C1 segment of cervical spinal cord (tissue), 14 donors: ENCODE results near the gene CTSC.

Source experiments
- DNase-seq, 14 donors: peaks; one replicate each; lab custom pipeline; 2025; lab: John Stamatoyannopoulos, UW

The CTSC gene

GRCh38 chr11:88337181-88337986, at the start of gene CTSC:
Gene CTSC (minus strand): TSS chr11:88337736. CDS start chr11:88337672, 64 bp downstream.
- DNase-seq = peak in 11 of 14 donors; percentile 14 to 66 (median 47)

GRCh38 chr11:88384669-88385005, 47.1 kb upstream of the CTSC start:
- DNase-seq = no peak

DNA sequence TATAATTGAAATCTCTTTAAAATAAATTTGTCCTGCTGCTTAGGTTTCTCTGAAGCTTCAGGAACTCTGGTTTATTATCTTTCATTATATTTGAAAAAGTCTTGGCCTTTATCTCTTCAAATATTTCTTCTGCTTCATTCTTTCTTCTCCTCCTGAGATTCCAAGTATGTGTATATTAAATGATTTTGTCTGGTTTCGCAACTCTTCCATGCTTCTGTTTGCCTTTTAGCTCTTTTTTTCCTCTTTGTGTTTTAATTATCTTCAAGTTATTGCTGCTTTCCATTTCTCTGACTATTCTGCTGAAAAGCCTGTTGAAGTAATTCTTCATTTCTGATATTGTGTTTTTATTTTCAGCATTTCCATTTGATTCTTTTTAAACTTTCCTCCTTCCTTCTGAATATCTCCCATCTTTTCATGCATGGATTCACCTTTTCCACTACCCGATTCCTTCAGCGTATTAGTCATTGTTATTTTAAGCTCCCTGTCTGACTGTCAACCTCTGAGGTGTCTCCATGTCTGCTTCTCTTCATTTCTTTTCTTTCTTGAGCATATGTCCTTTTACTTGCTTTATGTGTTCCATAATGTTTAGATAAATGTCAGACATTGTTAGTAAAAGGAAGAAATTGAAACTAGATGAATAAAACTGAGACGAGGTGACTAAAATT, 46.6 kb upstream of the CTSC start:
- no peak for DNase-seq

DNA sequence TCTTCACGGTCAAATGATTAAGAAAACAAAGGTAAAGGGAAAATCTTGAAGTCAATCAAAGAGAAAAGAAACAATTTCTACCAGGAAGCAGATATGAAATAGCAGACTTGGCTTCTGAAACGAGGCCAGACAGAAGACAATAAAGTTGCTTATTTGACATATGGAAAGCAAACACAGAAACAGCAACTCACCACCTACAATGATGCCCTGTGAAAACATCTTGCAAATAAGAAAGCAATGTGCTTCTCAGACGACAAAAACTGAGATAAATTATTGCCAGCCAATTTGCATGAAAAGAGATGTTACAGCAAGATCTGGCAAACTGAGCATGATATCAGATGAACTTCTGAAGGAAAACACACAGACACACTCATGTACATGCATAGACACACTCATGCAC, 45.9 kb upstream of the CTSC start:
- DNase-seq = no peak

DNA sequence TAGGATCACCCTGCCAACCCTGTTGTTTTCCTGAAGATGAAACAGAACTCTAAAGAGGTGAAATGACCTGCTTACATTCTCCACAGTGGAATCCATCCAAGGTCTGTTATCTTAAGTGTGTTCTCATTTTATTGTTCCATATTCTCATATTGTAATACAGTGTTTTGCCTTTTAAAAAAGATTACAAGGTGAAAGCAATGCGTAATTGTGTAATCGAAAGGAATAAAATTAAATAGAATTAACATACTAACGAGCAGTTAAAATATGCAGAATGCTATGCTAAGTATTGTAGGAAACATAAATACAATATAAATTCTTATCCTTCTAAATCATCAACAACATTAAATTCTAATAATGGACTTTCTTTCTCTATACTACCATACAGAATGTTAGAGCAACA, 41.6 kb upstream of the CTSC start:
- DNase-seq = no peak

GRCh38 chr11:88378422-88379066, 41.0 kb upstream of the CTSC start:
- no peak for DNase-seq

- no peak for DNase-seq
Observed at GRCh38 chr11:88377646-88378045, 40.1 kb upstream of the CTSC start.

- no peak for DNase-seq
Observed at GRCh38 chr11:88377144-88377543, 39.6 kb upstream of the CTSC start.

DNA sequence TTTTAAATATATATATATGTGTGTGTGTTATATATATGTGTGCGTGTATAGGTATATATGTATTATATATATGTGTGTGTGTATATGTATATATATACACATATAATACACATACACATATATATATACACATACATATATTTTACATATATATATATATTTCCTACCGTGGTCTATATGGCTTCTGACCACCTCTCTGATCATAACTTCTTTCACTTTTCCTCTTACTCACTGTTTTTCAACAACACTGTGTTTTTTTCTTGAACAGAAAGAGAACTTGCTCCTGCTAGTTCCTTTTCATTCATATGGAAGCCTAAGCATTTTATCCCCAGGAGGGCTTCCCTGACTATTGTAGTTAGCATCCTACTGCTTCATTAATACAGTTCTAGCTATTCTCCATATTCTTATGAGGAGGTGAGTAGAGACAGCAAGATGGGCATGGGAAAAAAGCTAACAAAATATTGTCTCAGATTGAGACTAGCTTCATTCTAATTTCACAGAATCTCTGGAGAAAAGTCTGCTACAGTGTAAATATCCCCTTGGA, 38.5 kb upstream of the CTSC start:
- DNase-seq = no peak

GRCh38 chr11:88370782-88371181, 33.2 kb upstream of the CTSC start:
- no peak for DNase-seq

GRCh38 chr11:88367310-88367709, 29.8 kb upstream of the CTSC start:
- no peak for DNase-seq

- DNase-seq = no peak
Observed at GRCh38 chr11:88363648-88364065, 26.1 kb upstream of the CTSC start.

DNA sequence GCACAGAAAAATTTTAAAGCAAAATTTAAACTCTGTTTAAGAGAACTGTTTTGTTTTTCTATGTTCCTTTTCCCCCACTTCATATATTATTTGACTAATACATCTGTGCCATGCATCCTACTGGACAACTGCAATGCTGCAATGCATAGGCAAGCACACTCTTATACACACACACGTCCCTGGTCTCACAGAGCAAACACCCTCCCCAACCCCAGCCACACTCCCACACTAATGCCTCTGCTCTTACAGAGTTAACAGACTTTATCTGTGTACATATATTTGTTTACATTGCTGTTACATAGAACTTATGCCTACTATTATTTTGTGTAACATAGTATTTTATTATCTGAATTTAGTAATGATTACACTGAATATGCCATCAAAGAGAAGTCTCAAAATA, 25.5 kb upstream of the CTSC start:
- no peak for DNase-seq

DNA sequence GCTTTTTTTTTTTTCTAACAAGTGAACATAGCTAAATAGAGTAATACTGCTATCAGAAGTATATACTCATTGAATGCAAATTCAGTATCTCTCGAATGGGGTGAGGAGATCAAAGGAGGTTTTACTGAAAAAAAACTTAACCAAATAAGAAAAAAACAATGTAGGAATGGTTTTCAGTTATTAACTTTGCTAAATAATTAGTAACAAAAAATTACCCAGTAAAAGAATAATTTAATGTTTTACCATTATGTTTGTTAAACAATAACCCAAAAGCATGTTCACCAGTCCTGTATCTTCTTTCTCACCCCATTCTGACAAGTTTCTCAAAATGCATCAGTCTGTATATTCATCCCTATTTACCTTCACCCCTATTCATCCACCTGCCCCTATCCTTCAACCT, 22.6 kb upstream of the CTSC start:
- DNase-seq = no peak

DNA sequence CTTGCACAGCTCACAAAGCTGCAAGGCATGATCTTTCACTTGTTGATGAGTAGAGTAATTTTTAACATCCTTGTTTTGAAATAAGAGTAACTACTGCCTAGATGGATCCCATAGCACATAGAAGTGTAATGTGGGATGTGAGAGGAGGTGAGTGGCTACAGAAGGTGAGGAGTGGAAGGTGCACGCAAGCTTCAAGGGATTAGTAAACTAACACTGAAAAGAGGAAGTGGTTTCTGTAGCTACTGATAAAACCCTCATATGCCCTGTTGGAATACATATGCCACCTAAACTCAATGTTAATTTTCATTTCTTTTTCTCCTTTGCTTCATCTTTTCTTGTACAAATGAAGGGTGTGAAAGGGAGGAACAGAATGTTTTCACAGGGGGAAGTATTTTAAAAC, 22.0 kb upstream of the CTSC start:
- DNase-seq = no peak

- DNase-seq = no peak
Observed at GRCh38 chr11:88359114-88359513, 21.6 kb upstream of the CTSC start.

GRCh38 chr11:88358040-88358431, 20.5 kb upstream of the CTSC start:
- no peak for DNase-seq

GRCh38 chr11:88357323-88358039, 19.9 kb upstream of the CTSC start:
- DNase-seq = no peak

- DNase-seq = no peak
Observed at GRCh38 chr11:88355887-88356286, 18.4 kb upstream of the CTSC start.

- no peak for DNase-seq
Observed at GRCh38 chr11:88354912-88355311, 17.4 kb upstream of the CTSC start.

DNA sequence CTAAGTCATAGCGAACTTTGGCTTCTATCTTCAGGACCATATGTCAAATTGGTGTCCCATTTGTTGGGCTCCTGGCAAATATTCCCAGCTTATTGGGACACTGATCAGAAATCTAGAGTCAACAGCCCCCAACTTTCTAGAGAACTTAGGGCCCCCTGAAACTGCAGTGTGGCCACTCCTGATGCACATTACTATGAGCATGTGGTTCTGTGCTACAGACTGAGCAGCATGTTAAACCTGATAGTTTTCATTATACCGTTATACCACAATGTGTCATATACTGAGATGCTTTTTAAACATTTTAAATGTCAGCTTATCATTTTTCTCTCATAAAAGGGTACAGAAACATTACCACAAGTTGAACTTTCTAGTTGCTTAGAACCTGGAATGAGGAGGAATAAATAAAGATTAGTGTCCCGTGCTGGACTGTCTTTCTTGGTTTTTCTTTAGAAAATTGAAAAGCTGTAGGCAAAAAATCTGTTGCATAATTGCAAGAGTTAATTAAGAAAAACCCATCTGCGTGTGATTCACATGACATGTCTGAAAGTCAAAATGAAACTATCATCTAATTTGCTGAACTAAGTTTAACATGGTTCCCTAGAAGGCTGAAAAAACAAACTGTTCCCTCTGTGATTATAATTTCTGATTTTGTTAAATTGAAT, 16.4 kb upstream of the CTSC start:
- no peak for DNase-seq
